ENCODE data around the gene SLC25A38. TPM values are rescaled to one million over a fixed set of nuclear protein-coding genes. Genes with fewer than 3 reads are reported as not detected.
A peak's percentile ranks its signal among the peaks of the same experiment; 100 is the strongest.

The SLC25A38 gene
- total and polyA plus RNA-seq, 2 donors (not counting 1 experiment from before 2014, with no cell fraction given) = 22.0 to 23.3 TPM

DNA sequence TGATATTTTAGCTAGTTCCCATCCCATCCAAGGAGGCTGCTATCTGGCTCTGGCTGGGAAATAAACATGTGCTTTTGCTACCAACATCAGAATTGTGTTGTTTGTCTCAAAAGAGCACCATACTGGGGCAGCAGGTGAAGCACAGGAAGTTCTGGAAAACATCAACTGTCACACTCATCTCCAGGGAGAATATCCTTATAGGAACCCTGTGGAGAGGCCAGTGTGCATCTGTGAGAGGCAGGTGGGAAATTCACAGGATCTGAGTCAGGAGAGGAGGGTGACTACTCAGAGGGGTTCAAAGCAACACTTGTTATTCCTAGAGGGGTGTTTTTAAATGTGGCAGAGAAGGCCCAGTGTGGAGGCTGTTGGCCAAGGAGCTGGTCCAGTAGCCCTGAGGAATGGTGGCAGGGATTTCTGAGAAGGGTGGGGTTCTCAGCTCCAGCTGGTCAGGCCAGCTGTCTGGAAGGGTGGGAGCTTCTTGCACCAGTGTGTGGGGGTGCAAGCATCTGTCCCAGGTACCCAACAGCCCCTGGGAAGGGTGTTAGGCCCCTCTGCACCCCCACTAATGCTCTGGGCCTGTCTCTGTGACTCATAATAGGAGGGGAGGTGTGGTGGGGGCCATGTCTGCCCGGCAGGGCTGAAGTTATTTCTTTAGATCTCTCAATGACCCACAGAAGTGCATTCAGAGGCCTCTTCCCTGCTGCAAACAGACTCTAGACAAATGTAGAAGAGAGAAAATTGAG lies 52.0 kb downstream of the SLC25A38 start:
- no peak overlapping the region for H3K4me3 ChIP-seq (replicated peaks in 1 of 4; ENCODE audit: control extremely low read depth in 1 of 4, insufficient read depth in 1 of 4, low read depth in 3 of 4, low read length in 4 of 4)
- peak overlapping the region; percentile 72 for H2AFZ ChIP-seq (ENCODE audit: low read length)
- DNase-seq (ENCODE audit: low read depth in 2 of 2) = no peak
- H3K4me1 ChIP-seq (ENCODE audit: control insufficient read depth, extremely low read depth, insufficient read depth, low read length) = peaks cover 7% of the 10 kb centered on the region
- H3K27ac ChIP-seq (ENCODE audit: insufficient read depth, low read length) = no peak overlapping the region
- no peak overlapping the region for H3K9ac ChIP-seq (ENCODE audit: insufficient read depth, low read length)
- no peaks in the 10 kb centered on the region for H3K9me3 ChIP-seq (ENCODE audit: control insufficient read depth, insufficient read depth, low read depth, low read length)
- H3K36me3 ChIP-seq (ENCODE audit: control insufficient read depth, insufficient read depth, low read length) = no peaks in the 10 kb centered on the region
- no peaks in the 10 kb centered on the region for H3K79me2 ChIP-seq (ENCODE audit: control insufficient read depth, insufficient read depth, low read length)
- no peaks in the 10 kb centered on the region for H3K27me3 ChIP-seq (ENCODE audit: control insufficient read depth, insufficient read depth, low read length)
- no peak for TF ChIP-seq EZH2 (IDR thresholded peaks at IDR 0.05; ENCODE audit: low read length, missing control alignments)
- TF ChIP-seq CTCF (conservative IDR thresholded peaks at IDR 0.05 in 1 of 2, IDR thresholded peaks at IDR 0.05 in 1 of 2; ENCODE audit: low read depth in 1 of 2, low read length in 2 of 2) = no peak
- no peaks in the 10 kb centered on the region for H4K20me1 ChIP-seq (ENCODE audit: control insufficient read depth, extremely low read depth, insufficient read depth, low read length)
- H3K4me2 ChIP-seq (ENCODE audit: extremely low read depth, insufficient read depth, low read length) = no peak overlapping the region

GRCh38 chr3:39438880-39439279 lies 55.7 kb downstream of the SLC25A38 start:
- no peak for DNase-seq (ENCODE audit: low read depth in 2 of 2)
- Histone ChIP-seq H3K27me3 (ENCODE audit: control insufficient read depth, insufficient read depth, low read length) (no peaks in the 10 kb centered on the region), H2AFZ (ENCODE audit: low read length) (peak overlapping the region; percentile 29), H3K79me2 (ENCODE audit: control insufficient read depth, insufficient read depth, low read length) (no peaks in the 10 kb centered on the region), H3K9me3 (ENCODE audit: control insufficient read depth, insufficient read depth, low read depth, low read length) (no peaks in the 10 kb centered on the region), H3K4me3 (replicated peaks in 1 of 4; ENCODE audit: control extremely low read depth in 1 of 4, insufficient read depth in 1 of 4, low read depth in 3 of 4, low read length in 4 of 4) (no peak overlapping the region), H3K36me3 (ENCODE audit: control insufficient read depth, insufficient read depth, low read length) (no peaks in the 10 kb centered on the region), H3K4me1 (ENCODE audit: control insufficient read depth, extremely low read depth, insufficient read depth, low read length) (peaks cover 7% of the 10 kb centered on the region), H3K4me2 (ENCODE audit: extremely low read depth, insufficient read depth, low read length) (no peak overlapping the region), H4K20me1 (ENCODE audit: control insufficient read depth, extremely low read depth, insufficient read depth, low read length) (no peaks in the 10 kb centered on the region), H3K27ac (ENCODE audit: insufficient read depth, low read length) (no peak overlapping the region), H3K9ac (ENCODE audit: insufficient read depth, low read length) (no peak overlapping the region)
- TF ChIP-seq EZH2 (IDR thresholded peaks at IDR 0.05; ENCODE audit: low read length, missing control alignments) = no peak
- TF ChIP-seq CTCF (conservative IDR thresholded peaks at IDR 0.05 in 1 of 2, IDR thresholded peaks at IDR 0.05 in 1 of 2; ENCODE audit: low read depth in 1 of 2, low read length in 2 of 2) = no peak

DNA sequence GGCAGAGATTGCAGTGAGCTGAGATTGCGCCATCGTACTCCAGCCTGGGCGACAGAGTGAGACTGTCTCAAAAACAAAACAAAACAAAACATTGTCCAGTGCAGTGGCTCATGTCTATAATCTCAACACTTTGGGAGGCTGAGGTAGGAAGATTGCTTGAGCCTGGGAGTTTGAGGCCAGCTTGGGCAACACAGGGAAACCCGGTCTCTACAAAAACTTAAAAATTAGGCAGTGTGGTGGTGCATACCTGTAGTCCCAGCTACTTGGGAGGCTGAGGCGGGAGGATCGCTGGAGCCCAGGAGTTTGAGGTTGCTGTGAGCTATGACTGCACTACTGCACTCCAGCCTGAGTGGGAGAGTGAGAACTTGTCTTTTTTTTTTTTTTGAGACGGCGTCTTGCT lies 57.1 kb downstream of the SLC25A38 start:
- TF ChIP-seq EZH2 (IDR thresholded peaks at IDR 0.05; ENCODE audit: low read length, missing control alignments) = no peak
- TF ChIP-seq CTCF (conservative IDR thresholded peaks at IDR 0.05 in 1 of 2, IDR thresholded peaks at IDR 0.05 in 1 of 2; ENCODE audit: low read depth in 1 of 2, low read length in 2 of 2) = no peak
- no peak overlapping the region for H3K4me3 ChIP-seq (replicated peaks in 1 of 4; ENCODE audit: control extremely low read depth in 1 of 4, insufficient read depth in 1 of 4, low read depth in 3 of 4, low read length in 4 of 4)
- H3K4me1 ChIP-seq (ENCODE audit: control insufficient read depth, extremely low read depth, insufficient read depth, low read length) = no peaks in the 10 kb centered on the region
- no peaks in the 10 kb centered on the region for H4K20me1 ChIP-seq (ENCODE audit: control insufficient read depth, extremely low read depth, insufficient read depth, low read length)
- no peaks in the 10 kb centered on the region for H3K9me3 ChIP-seq (ENCODE audit: control insufficient read depth, insufficient read depth, low read depth, low read length)
- no peak overlapping the region for H3K4me2 ChIP-seq (ENCODE audit: extremely low read depth, insufficient read depth, low read length)
- no peak overlapping the region for H3K27ac ChIP-seq (ENCODE audit: insufficient read depth, low read length)
- H3K36me3 ChIP-seq (ENCODE audit: control insufficient read depth, insufficient read depth, low read length) = no peaks in the 10 kb centered on the region
- no peak overlapping the region for H3K9ac ChIP-seq (ENCODE audit: insufficient read depth, low read length)
- DNase-seq (ENCODE audit: low read depth in 2 of 2) = no peak
- no peaks in the 10 kb centered on the region for H3K79me2 ChIP-seq (ENCODE audit: control insufficient read depth, insufficient read depth, low read length)
- H3K27me3 ChIP-seq (ENCODE audit: control insufficient read depth, insufficient read depth, low read length) = no peaks in the 10 kb centered on the region
- H2AFZ ChIP-seq (ENCODE audit: low read length) = no peak overlapping the region
